CD4-positive, alpha-beta memory T cell (primary cell): Measurements from ENCODE around the gene RBM8A. TPM values are rescaled to one million over a fixed set of nuclear protein-coding genes. Genes with fewer than 3 reads are reported as not detected.
"Not testable (repeated sequence)": the region's sequence is repeated elsewhere in the genome, so short reads cannot be mapped to it uniquely, and the experiment has no call there.

ENCODE experiments used
- CTCF ChIA-PET: fragments of 350-600 bp; sonication (Branson Sonifier 250); formaldehyde crosslinking; loops from one replicate; lab custom pipeline; 2021; ENCODE audit warnings: inconsistent platforms; ENCODE audit not compliant: partially characterized antibody; lab: Charles Lee
- POLR2A ChIA-PET: fragments of 350-600 bp; sonication (Branson Sonifier 250); formaldehyde crosslinking; loops from one replicate; lab custom pipeline; 2021; ENCODE audit not compliant: partially characterized antibody; lab: Charles Lee
- DNase-seq, 5 donors: peaks; one replicate each; pipeline versions ENCODE4 v3.0.0 to v3.0.0-alpha.2; 2020 to 2022; ENCODE audit warnings: mixed read lengths in 1 of 5
- H3K27ac ChIP-seq: one replicate; pipeline ENCODE4 v1.7.0; 2013; ENCODE audit warnings: low read depth, low read length
- H3K27me3 ChIP-seq: 2 replicates; pipeline ENCODE4 v1.7.0; 2013; ENCODE audit warnings: mild to moderate bottlenecking, low read length, moderate library complexity; ENCODE audit not compliant: insufficient read depth
- H3K36me3 ChIP-seq: 2 replicates; pipeline ENCODE4 v1.7.0; 2013; ENCODE audit warnings: mild to moderate bottlenecking, low read length, moderate library complexity; ENCODE audit not compliant: insufficient read depth
- H3K4me1 ChIP-seq: 2 replicates; pipeline ENCODE4 v1.7.0; 2013; ENCODE audit warnings: mild to moderate bottlenecking, low read length, moderate library complexity; ENCODE audit not compliant: insufficient read depth
- H3K4me3 ChIP-seq, 2 donors: one replicate each; pipeline ENCODE4 v1.7.0; 2013; ENCODE audit warnings: low read length in 2 of 2, mild to moderate bottlenecking in 1 of 2
- H3K9me3 ChIP-seq, 2 donors: one replicate each; pipeline ENCODE4 v1.7.0; 2013; ENCODE audit warnings: low read length in 2 of 2, control low read depth in 1 of 2; ENCODE audit not compliant: control insufficient read depth in 1 of 2
- H3K27ac Mint-ChIP-seq, 7 donors: one replicate each; pipeline ENCODE4 v1.8.0; 2020 to 2021; ENCODE audit warnings: mixed read lengths in 7 of 7, mild to moderate bottlenecking in 6 of 7, inconsistent platforms in 3 of 7, moderate library complexity in 3 of 7
- H3K27me3 Mint-ChIP-seq, 2 donors: one replicate each; pipeline ENCODE4 v1.8.0; 2020 to 2021; ENCODE audit warnings: mixed read lengths in 2 of 2
- H3K36me3 Mint-ChIP-seq, 2 donors: one replicate each; pipeline ENCODE4 v1.8.0; 2020 to 2021; ENCODE audit warnings: mixed read lengths in 2 of 2, inconsistent platforms in 1 of 2, mild to moderate bottlenecking in 1 of 2
- H3K4me1 Mint-ChIP-seq, 4 donors: one replicate each; pipeline ENCODE4 v1.8.0; 2020 to 2021; ENCODE audit warnings: mixed read lengths in 4 of 4, mild to moderate bottlenecking in 1 of 4
- H3K4me3 Mint-ChIP-seq, 8 donors: one replicate each; pipeline ENCODE4 v1.8.0; 2020 to 2021; ENCODE audit warnings: mixed read lengths in 8 of 8, mild to moderate bottlenecking in 7 of 8, moderate library complexity in 6 of 8, inconsistent platforms in 3 of 8
- H3K9me3 Mint-ChIP-seq, 8 donors: one replicate each; pipeline ENCODE4 v1.8.0; 2020 to 2021; ENCODE audit warnings: mixed read lengths in 8 of 8, mild to moderate bottlenecking in 5 of 8, inconsistent platforms in 3 of 8, moderate library complexity in 1 of 8
- intact Hi-C: fragments of 100-400 bp; cut with micrococcal nuclease; formaldehyde crosslinking; loops from one replicate; pipeline ENCODE4 v1.15.1; 2023
- polyA plus RNA-seq, 2 donors: library from polyadenylated mRNA; unstranded; fragments of 300-500 nt; fragmentation: Illumina TruSeq; gene quantifications; one replicate each; pipeline ENCODE4 v1.2.3, GENCODE V29; 2021
- total RNA-seq, 2 experiments: library from RNA; stranded (reverse); gene quantifications; one replicate each; pipeline ENCODE4 v1.2.3, GENCODE V29; 2021

The RBM8A gene
- total and polyA plus RNA-seq, 4 experiments from 2014 or later, result 116 to 169 (median 126) TPM

GRCh38 chr1:145920297-145920696, 7.0 kb downstream of the RBM8A start:
- H3K27ac ChIP-seq, CTCF ChIA-PET, DNase-seq, H3K9me3 Mint-ChIP-seq, H3K9me3 ChIP-seq, intact Hi-C loops, H3K27me3 Mint-ChIP-seq, H3K27me3 ChIP-seq, H3K4me3 ChIP-seq: not testable (repeated sequence)
- Mint-ChIP-seq H3K4me3 (peak overlapping the region in 7 of 8 donors; percentile 60 to 96 (median 90)), H3K27ac (peak overlapping the region in 6 of 7 donors; percentile 14 to 96 (median 74)), H3K4me1 (peaks cover 20 to 45% (median 34%) of the 10 kb centered on the region in 4 donors), H3K36me3 (peaks cover 16 to 29% of the 10 kb centered on the region in 2 donors)
- POLR2A ChIA-PET, result interaction anchor here (1.3 to 4.9 kb wide), 4 partner anchors 34 to 59 kb away, joined by 3 to 61 read pairs (median 30); partner anchors contain the start of genes ANKRD34A, LIX1L and POLR3GL
- H3K4me1 ChIP-seq, result peaks cover 28% of the 10 kb centered on the region
- H3K36me3 ChIP-seq, result peaks cover 11% of the 10 kb centered on the region

GRCh38 chr1:145918992-145919939, 8.0 kb downstream of the RBM8A start:
- Mint-ChIP-seq H3K4me3 (peak overlapping the region; percentile 89 to 96 (median 92)), H3K36me3 (peaks cover 23 to 34% of the 10 kb centered on the region in 2 donors), H3K9me3 (no peaks in the 10 kb centered on the region), H3K27me3 (no peaks in the 10 kb centered on the region), H3K4me1 (peaks cover 23 to 45% (median 35%) of the 10 kb centered on the region in 4 donors), H3K27ac (peak overlapping the region; percentile 91 to 97 (median 95))
- DNase-seq, result peak in 1 of 5 donors; percentile 3
- Histone ChIP-seq H3K9me3 (no peaks in the 10 kb centered on the region), H3K36me3 (peaks cover 11% of the 10 kb centered on the region), H3K4me3 (peak overlapping the region; percentile 90 to 96), H3K27me3 (no peaks in the 10 kb centered on the region), H3K4me1 (peaks cover 28% of the 10 kb centered on the region), H3K27ac (peak overlapping the region; percentile 79)
- ChIA-PET CTCF (interaction anchor here (0.9 to 2.2 kb wide), 8 partner anchors 8 to 74 kb away, joined by 3 to 10 read pairs (median 4); partner anchors contain the start of genes ANKRD34A, NUDT17, PIAS3 and POLR3GL), POLR2A (interaction anchor here (1.0 to 4.9 kb wide), 27 partner anchors 8 to 119 kb away, joined by 3 to 83 read pairs (median 6); partner anchors contain the start of genes ANKRD34A, ANKRD35, LIX1L and NUDT17)
- intact Hi-C loops, result loop anchor here (1.0 to 5.0 kb wide), 4 partner anchors 8 to 78 kb away; partner anchors contain the start of genes LIX1L, PIAS3 and RBM8A

GRCh38 chr1:145918144-145918991, 8.9 kb downstream of the RBM8A start, which contains the start of gene PEX11B:
Gene PEX11B, minus strand, starts transcription at chr1:145918717. Its CDS starts 29 bp downstream, at chr1:145918688.
- ChIA-PET CTCF (interaction anchor here (0.6 to 5.5 kb wide), 9 partner anchors 9 to 115 kb away, joined by 3 to 45 read pairs (median 4); partner anchors contain the start of genes NUDT17, PIAS3 and RBM8A), POLR2A (interaction anchor here (0.6 to 4.9 kb wide), 29 partner anchors 9 to 119 kb away, joined by 3 to 83 read pairs (median 6); partner anchors contain the start of genes ANKRD34A, ANKRD35, ITGA10 and LIX1L)
- Mint-ChIP-seq H3K4me3 (peak within 1 kb of the TSS; percentile 89 to 96 (median 92)), H3K27ac (peak within 1 kb of the TSS; percentile 91 to 97 (median 95)), H3K9me3 (no peaks in the 10 kb centered on the region), H3K27me3 (no peaks in the 10 kb centered on the region), H3K36me3 (peaks cover 28 to 39% of the 10 kb centered on the region in 2 donors), H3K4me1 (peaks cover 24 to 45% (median 35%) of the 10 kb centered on the region in 4 donors)
- H3K27ac ChIP-seq, result peak within 1 kb of the TSS; percentile 79
- peak; percentile 90 to 96 (median 92) for DNase-seq
- H3K4me3 ChIP-seq, result peak within 1 kb of the TSS; percentile 90 to 96
- intact Hi-C loops, result loop anchor here (1.0 to 5.0 kb wide), 4 partner anchors 9 to 79 kb away; partner anchors contain the start of genes LIX1L, PIAS3 and RBM8A
- peaks cover 28% of the 10 kb centered on the region for H3K4me1 ChIP-seq
- no peaks in the 10 kb centered on the region for H3K27me3 ChIP-seq
- H3K9me3 ChIP-seq, result no peaks in the 10 kb centered on the region
- peaks cover 9% of the 10 kb centered on the region for H3K36me3 ChIP-seq

- POLR2A ChIA-PET, result interaction anchor here (1.1 to 4.9 kb wide), 13 partner anchors 8 to 120 kb away, joined by 5 to 83 read pairs (median 13); partner anchors contain the start of genes ANKRD34A, ANKRD35, ITGA10 and LIX1L
- peaks cover 31 to 40% of the 10 kb centered on the region in 2 donors for H3K36me3 Mint-ChIP-seq
Measured at GRCh38 chr1:145917595-145917994, 9.7 kb downstream of the RBM8A start.

GRCh38 chr1:145916745-145917144, 10.5 kb downstream of the RBM8A start:
- peaks cover 38 to 49% of the 10 kb centered on the region in 2 donors for H3K36me3 Mint-ChIP-seq

More at GRCh38 chr1:145917595-145917994, 9.7 kb downstream of the RBM8A start:
- no peaks in the 10 kb centered on the region for H3K9me3 Mint-ChIP-seq
- Histone ChIP-seq H3K4me1 (peaks cover 28% of the 10 kb centered on the region), H3K36me3 (peaks cover 7% of the 10 kb centered on the region), H3K27ac (peak overlapping the region; percentile 79), H3K27me3 (no peaks in the 10 kb centered on the region), H3K4me3 (peak overlapping the region; percentile 79 to 96), H3K9me3 (no peaks in the 10 kb centered on the region)
- no peaks in the 10 kb centered on the region for H3K27me3 Mint-ChIP-seq
- H3K4me1 Mint-ChIP-seq, result peaks cover 26 to 45% (median 35%) of the 10 kb centered on the region in 4 donors
- peak overlapping the region; percentile 91 to 97 (median 95) for H3K27ac Mint-ChIP-seq
- peak overlapping the region; percentile 89 to 96 (median 92) for H3K4me3 Mint-ChIP-seq
- DNase-seq, result no peak
- intact Hi-C loops, result loop anchor here (5.0 kb wide), 1 partner anchor 40 kb away; the partner anchor contains the start of gene LIX1L
- CTCF ChIA-PET, result interaction anchor here (0.6 to 5.5 kb wide), 4 partner anchors 54 to 116 kb away, joined by 3 to 45 read pairs (median 6); partner anchors contain the start of gene NUDT17

More at GRCh38 chr1:145916745-145917144, 10.5 kb downstream of the RBM8A start:
- Mint-ChIP-seq H3K27ac (peak overlapping the region in 6 of 7 donors; percentile 67 to 93 (median 86)), H3K27me3 (no peaks in the 10 kb centered on the region), H3K4me1 (peaks cover 26 to 45% (median 35%) of the 10 kb centered on the region in 4 donors), H3K9me3 (no peaks in the 10 kb centered on the region), H3K4me3 (peak overlapping the region; percentile 39 to 95 (median 86))
- CTCF ChIA-PET, result interaction anchor here (1.2 to 5.5 kb wide), 4 partner anchors 9 to 70 kb away, joined by 4 to 45 read pairs (median 5); partner anchors contain the start of genes NUDT17 and PIAS3
- intact Hi-C loops, result loop anchor here (5.0 kb wide), 1 partner anchor 41 kb away; the partner anchor contains the start of gene LIX1L
- Histone ChIP-seq H3K4me3 (no peak overlapping the region), H3K27me3 (no peaks in the 10 kb centered on the region), H3K27ac (no peak overlapping the region), H3K36me3 (peaks cover 12% of the 10 kb centered on the region), H3K4me1 (peaks cover 28% of the 10 kb centered on the region), H3K9me3 (no peaks in the 10 kb centered on the region)
- no peak for DNase-seq
- POLR2A ChIA-PET, result interaction anchor here (1.0 to 4.9 kb wide), 4 partner anchors 10 to 72 kb away, joined by 3 to 83 read pairs (median 32); partner anchors contain the start of genes ANKRD34A, NUDT17, PIAS3 and POLR3GL
